Panc1 (cell line): ENCODE measurements around the gene PRKCB. TPM values are rescaled to one million over a fixed set of nuclear protein-coding genes. Genes with fewer than 3 reads are reported as not detected.
"Not testable (repeated sequence)": the region's sequence is repeated elsewhere in the genome, so short reads cannot be mapped to it uniquely, and the experiment has no call there.

Source experiments
- ATAC-seq: fragments of 200-7000 bp; cut with Tn5 transposase; 2 replicates; pipeline ENCODE4 v1.9.1; 2020; ENCODE audit warnings: mild to moderate bottlenecking, moderate library complexity
- BruUV-seq: library from RNA; stranded (reverse); fragments of 400-500 nt; replicated peaks from 2 replicates; lab custom pipeline; 2021; lab: Mats Ljungman, UMichigan
- CTCF ChIA-PET: fragments of 300-600 bp; sonication (Branson Sonifier 250); formaldehyde crosslinking; loops from one replicate; lab custom pipeline; 2022; ENCODE audit warnings: antibody characterized with exemption; lab: Charles Lee
- POLR2A ChIA-PET: fragments of 300-600 bp; sonication (Branson Sonifier 250); formaldehyde crosslinking; loops from one replicate; lab custom pipeline; 2022; ENCODE audit warnings: antibody characterized with exemption; lab: Charles Lee
- DNase-seq: peaks from one replicate; pipeline ENCODE4 v3.0.0-alpha.2; 2010; ENCODE audit warnings: low read depth, low spot score
- H3K27ac ChIP-seq: 2 replicates; pipeline ENCODE4 v1.5.1; 2011; ENCODE audit warnings: mild to moderate bottlenecking, low read length, inconsistent platforms
- H3K27me3 ChIP-seq: fragments of 200-500 bp; sonication (Bioruptor generic); 2 replicates; pipeline ENCODE4 v1.6.0; 2014; ENCODE audit warnings: low read length, inconsistent platforms; ENCODE audit not compliant: control insufficient read depth, insufficient read depth
- H3K36me3 ChIP-seq: fragments of 200-500 bp; sonication (Bioruptor generic); 2 replicates; pipeline ENCODE4 v1.5.1; 2014; ENCODE audit warnings: inconsistent platforms, mild to moderate bottlenecking, low read length, moderate library complexity; ENCODE audit not compliant: control insufficient read depth, insufficient read depth
- H3K4me1 ChIP-seq: 2 replicates; pipeline ENCODE4 v1.5.1; 2011; ENCODE audit warnings: inconsistent platforms, mild to moderate bottlenecking, low read length, moderate library complexity; ENCODE audit not compliant: control insufficient read depth, insufficient read depth
- H3K4me3 ChIP-seq, 2 experiments: 2 replicates each; pipeline ENCODE4 v1.5.1; 2011 to 2012; ENCODE audit warnings: low read depth in 2 of 2, low read length in 2 of 2, mild to moderate bottlenecking in 2 of 2, inconsistent platforms in 1 of 2, moderate library complexity in 1 of 2
- H3K9me3 ChIP-seq: fragments of 200-500 bp; sonication (Bioruptor generic); 2 replicates; pipeline ENCODE4 v1.5.1; 2014; ENCODE audit warnings: low read depth, mild to moderate bottlenecking, inconsistent platforms, low read length, moderate library complexity; ENCODE audit not compliant: control insufficient read depth, insufficient read depth
- POLR2AphosphoS5 ChIP-seq: IDR thresholded peaks from 2 replicates; pipeline ENCODE4 v1.6.1; 2012; ENCODE audit warnings: mild to moderate bottlenecking, low read depth, low read length, moderate library complexity
- SIN3A ChIP-seq: IDR thresholded peaks from 2 replicates; pipeline ENCODE4 v1.6.1; 2012; ENCODE audit warnings: low read depth, mild to moderate bottlenecking, low read length, moderate library complexity, borderline replicate concordance; ENCODE audit not compliant: insufficient read depth
- TCF7L2 ChIP-seq: IDR thresholded peaks from 2 replicates; pipeline ENCODE4 v1.6.1; 2011; ENCODE audit warnings: mild to moderate bottlenecking, low read depth, low read length, inconsistent platforms
- in situ Hi-C: cut with HindIII; loops from 2 replicates; pipeline ENCODE4 v1.10.0; 2016; ENCODE audit warnings: low sequenced_read_pairs, low pct_unique_long_range_greater_than_20kb
- intact Hi-C: fragments of 100-400 bp; cut with micrococcal nuclease; formaldehyde crosslinking; loops from one replicate; pipeline ENCODE4 v1.10.0; 2022; ENCODE audit not compliant: unreplicated experiment
- total RNA-seq: library from RNA; stranded (reverse); gene quantifications from one replicate; pipeline ENCODE4 v1.2.1, GENCODE V29; 2021; ENCODE audit not compliant: unreplicated experiment
- TF ChIP-seq, protein P1 (sequence below): fragments of 450-650 bp; IDR thresholded peaks from 2 replicates; pipeline ENCODE4 v1.5.1; 2017; ENCODE audit warnings: mild to moderate bottlenecking
- TF ChIP-seq, protein P2 (sequence below), 2 experiments: IDR thresholded peaks; 2 replicates each; pipeline ENCODE4 v1.6.1; 2011 to 2012; ENCODE audit warnings: low read depth in 2 of 2, control low read depth in 1 of 2, low read length in 1 of 2, mild to moderate bottlenecking in 1 of 2, moderate library complexity in 1 of 2; ENCODE audit not compliant: insufficient read depth in 1 of 2

Gene PRKCB
- total RNA-seq, 1 experiment from 2014 or later = 0.41 TPM

DNA sequence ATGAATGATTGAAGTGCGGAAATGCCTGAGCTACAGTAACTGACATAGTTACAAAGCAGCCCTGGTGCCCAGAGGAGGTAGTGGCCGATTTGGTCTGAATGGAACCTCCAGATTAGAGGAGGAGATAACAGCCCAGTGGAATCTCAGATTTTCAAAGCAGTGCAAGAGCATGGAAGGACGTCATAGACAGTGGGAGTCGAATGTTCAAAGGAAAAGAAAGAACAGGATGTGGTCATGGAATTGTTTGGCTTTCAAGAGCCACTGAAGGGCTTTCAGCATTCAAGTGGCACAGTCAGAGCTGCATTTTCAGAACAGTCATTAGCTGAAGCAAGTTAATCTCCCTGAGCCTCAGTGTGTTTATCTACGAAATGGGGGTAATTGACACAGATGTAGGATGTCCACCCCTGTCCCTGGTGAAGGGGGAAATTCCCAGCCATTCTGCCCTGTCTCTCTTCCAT lies 315.7 kb downstream of the PRKCB start:
- ATAC-seq = no peak
- no peak for DNase-seq
- TF ChIP-seq TCF7L2 = no peak
- TF ChIP-seq POLR2AphosphoS5 = no peak
- TF ChIP-seq, protein P1, sequence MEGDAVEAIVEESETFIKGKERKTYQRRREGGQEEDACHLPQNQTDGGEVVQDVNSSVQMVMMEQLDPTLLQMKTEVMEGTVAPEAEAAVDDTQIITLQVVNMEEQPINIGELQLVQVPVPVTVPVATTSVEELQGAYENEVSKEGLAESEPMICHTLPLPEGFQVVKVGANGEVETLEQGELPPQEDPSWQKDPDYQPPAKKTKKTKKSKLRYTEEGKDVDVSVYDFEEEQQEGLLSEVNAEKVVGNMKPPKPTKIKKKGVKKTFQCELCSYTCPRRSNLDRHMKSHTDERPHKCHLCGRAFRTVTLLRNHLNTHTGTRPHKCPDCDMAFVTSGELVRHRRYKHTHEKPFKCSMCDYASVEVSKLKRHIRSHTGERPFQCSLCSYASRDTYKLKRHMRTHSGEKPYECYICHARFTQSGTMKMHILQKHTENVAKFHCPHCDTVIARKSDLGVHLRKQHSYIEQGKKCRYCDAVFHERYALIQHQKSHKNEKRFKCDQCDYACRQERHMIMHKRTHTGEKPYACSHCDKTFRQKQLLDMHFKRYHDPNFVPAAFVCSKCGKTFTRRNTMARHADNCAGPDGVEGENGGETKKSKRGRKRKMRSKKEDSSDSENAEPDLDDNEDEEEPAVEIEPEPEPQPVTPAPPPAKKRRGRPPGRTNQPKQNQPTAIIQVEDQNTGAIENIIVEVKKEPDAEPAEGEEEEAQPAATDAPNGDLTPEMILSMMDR = no peak
- no peak for TF ChIP-seq SIN3A
- TF ChIP-seq, protein P2, sequence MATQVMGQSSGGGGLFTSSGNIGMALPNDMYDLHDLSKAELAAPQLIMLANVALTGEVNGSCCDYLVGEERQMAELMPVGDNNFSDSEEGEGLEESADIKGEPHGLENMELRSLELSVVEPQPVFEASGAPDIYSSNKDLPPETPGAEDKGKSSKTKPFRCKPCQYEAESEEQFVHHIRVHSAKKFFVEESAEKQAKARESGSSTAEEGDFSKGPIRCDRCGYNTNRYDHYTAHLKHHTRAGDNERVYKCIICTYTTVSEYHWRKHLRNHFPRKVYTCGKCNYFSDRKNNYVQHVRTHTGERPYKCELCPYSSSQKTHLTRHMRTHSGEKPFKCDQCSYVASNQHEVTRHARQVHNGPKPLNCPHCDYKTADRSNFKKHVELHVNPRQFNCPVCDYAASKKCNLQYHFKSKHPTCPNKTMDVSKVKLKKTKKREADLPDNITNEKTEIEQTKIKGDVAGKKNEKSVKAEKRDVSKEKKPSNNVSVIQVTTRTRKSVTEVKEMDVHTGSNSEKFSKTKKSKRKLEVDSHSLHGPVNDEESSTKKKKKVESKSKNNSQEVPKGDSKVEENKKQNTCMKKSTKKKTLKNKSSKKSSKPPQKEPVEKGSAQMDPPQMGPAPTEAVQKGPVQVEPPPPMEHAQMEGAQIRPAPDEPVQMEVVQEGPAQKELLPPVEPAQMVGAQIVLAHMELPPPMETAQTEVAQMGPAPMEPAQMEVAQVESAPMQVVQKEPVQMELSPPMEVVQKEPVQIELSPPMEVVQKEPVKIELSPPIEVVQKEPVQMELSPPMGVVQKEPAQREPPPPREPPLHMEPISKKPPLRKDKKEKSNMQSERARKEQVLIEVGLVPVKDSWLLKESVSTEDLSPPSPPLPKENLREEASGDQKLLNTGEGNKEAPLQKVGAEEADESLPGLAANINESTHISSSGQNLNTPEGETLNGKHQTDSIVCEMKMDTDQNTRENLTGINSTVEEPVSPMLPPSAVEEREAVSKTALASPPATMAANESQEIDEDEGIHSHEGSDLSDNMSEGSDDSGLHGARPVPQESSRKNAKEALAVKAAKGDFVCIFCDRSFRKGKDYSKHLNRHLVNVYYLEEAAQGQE (IDR thresholded peaks at IDR 0.05; ENCODE audit: insufficient read depth in 1 of 2, low read depth in 2 of 2, low read length in 1 of 2) = no peak
- Histone ChIP-seq H3K27ac (no peak overlapping the region), H3K4me1 (no peaks in the 10 kb centered on the region), H3K36me3 (no peaks in the 10 kb centered on the region), H3K4me3 (no peak overlapping the region), H3K27me3 (peaks cover 6% of the 10 kb centered on the region; the same call in 1 of the 2 replicates), H3K9me3 (no peaks in the 10 kb centered on the region)
- ChIA-PET POLR2A (no interaction called here), CTCF (no interaction called here)
- intact Hi-C loops = no loop called here
- no TSS peak for BruUV-seq
- in situ Hi-C loops = no loop called here

DNA sequence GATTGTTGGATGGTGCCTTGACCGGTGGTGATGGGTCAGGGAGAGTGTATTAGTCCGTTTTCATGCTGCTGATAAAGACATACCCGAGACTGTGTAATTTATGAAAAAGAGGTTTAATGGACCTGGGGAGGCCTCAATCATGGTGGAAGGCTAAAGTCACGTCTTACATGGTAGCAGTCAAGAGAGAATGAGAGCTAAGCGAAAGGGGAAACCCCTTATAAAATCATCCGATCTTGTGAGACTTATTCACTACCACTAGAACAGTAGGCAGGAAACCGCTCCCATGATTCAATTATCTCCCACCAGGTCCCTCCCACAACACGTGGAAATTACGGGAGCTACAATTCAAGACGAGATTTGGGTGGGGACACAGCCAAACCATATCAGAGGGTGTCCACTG lies 316.3 kb downstream of the PRKCB start:
- in situ Hi-C loops, H3K9me3 ChIP-seq, BruUV-seq, H3K27ac ChIP-seq, DNase-seq, H3K4me3 ChIP-seq, CTCF ChIA-PET, intact Hi-C loops, H3K4me1 ChIP-seq, H3K27me3 ChIP-seq, POLR2A ChIA-PET, H3K36me3 ChIP-seq, ATAC-seq: not testable (repeated sequence)

DNA sequence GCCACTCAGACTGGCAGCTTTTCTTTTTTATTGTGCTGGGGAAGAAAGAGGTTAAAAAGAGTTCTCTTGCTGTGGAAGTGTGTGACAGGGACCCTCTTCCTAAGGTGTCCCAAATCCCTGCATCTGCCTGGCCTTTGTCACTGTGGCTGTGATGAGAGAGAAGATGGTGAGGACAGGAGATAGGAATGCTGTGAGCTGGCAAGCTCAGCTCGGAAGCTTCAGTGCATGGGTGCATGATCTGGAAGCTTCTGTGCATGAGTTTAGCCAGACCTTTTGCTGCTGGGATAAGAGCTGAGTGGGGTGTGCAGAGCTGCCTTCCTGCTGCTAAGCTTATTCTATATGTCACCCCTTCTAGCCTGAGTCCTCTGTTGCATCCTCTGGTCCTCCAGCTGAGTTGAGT lies 317.0 kb downstream of the PRKCB start:
- Histone ChIP-seq H3K27me3 (peaks cover 4% of the 10 kb centered on the region; the same call in 1 of the 2 replicates), H3K4me1 (no peaks in the 10 kb centered on the region), H3K4me3 (no peak overlapping the region), H3K9me3 (no peaks in the 10 kb centered on the region), H3K27ac (no peak overlapping the region), H3K36me3 (no peaks in the 10 kb centered on the region)
- DNase-seq = no peak
- ATAC-seq = no peak
- in situ Hi-C loops (no loop called here), intact Hi-C loops (no loop called here)
- CTCF ChIA-PET = no interaction called here
- no TSS peak for BruUV-seq
- POLR2A ChIA-PET = no interaction called here
- no peak for TF ChIP-seq TCF7L2
- TF ChIP-seq, protein P2 (IDR thresholded peaks at IDR 0.05; ENCODE audit: insufficient read depth in 1 of 2, low read depth in 2 of 2, low read length in 1 of 2) = no peak
- no peak for TF ChIP-seq POLR2AphosphoS5
- no peak for TF ChIP-seq SIN3A
- TF ChIP-seq, protein P1 = no peak
